Astrocyte (in vitro differentiated cells and primary cell): ENCODE data around the gene RASAL1. TPM values are rescaled to one million over a fixed set of nuclear protein-coding genes. Genes with fewer than 3 reads are reported as not detected.

ENCODE experiments used
- DNase-seq: peaks from one replicate; pipeline ENCODE4 v3.0.0-alpha.2; 2010; ENCODE audit warnings: low read depth
- FAIRE-seq: peaks from 2 replicates; lab custom pipeline; 2011; peaks lifted over from hg19 to GRCh38; lab: Jason Lieb, UNC
- H2AFZ ChIP-seq: 2 replicates; pipeline ENCODE4 v1.6.0; 2012; ENCODE audit warnings: low read depth, low read length, inconsistent platforms
- H3K27ac ChIP-seq: 2 replicates; pipeline ENCODE4 v1.5.1; 2011; ENCODE audit warnings: low read depth, low read length, inconsistent platforms
- H3K27me3 ChIP-seq: 2 replicates; pipeline ENCODE4 v1.6.0; 2011; ENCODE audit warnings: low read length, inconsistent platforms; ENCODE audit not compliant: insufficient read depth
- H3K36me3 ChIP-seq: 2 replicates; pipeline ENCODE4 v1.5.1; 2011; ENCODE audit warnings: low read length, inconsistent platforms; ENCODE audit not compliant: insufficient read depth
- H3K4me1 ChIP-seq: 2 replicates; pipeline ENCODE4 v1.5.1; 2011; ENCODE audit warnings: low read length, inconsistent platforms; ENCODE audit not compliant: insufficient read depth
- H3K4me2 ChIP-seq: 2 replicates; pipeline ENCODE4 v1.6.0; 2012; ENCODE audit warnings: low read length, inconsistent platforms
- H3K4me3 ChIP-seq: 2 replicates; pipeline ENCODE4 v1.5.1; 2011; ENCODE audit warnings: low read depth, mild to moderate bottlenecking, low read length, inconsistent platforms; ENCODE audit not compliant: insufficient read depth
- H3K79me2 ChIP-seq: 2 replicates; pipeline ENCODE4 v1.6.0; 2012; ENCODE audit warnings: mild to moderate bottlenecking, low read length, inconsistent platforms; ENCODE audit not compliant: insufficient read depth
- H3K9ac ChIP-seq: 2 replicates; pipeline ENCODE4 v1.6.0; 2012; ENCODE audit warnings: mild to moderate bottlenecking, low read length, inconsistent platforms
- H3K9me3 ChIP-seq: 2 replicates; pipeline ENCODE4 v1.5.1; 2012; ENCODE audit warnings: low read depth, mild to moderate bottlenecking, low read length, inconsistent platforms; ENCODE audit not compliant: insufficient read depth
- H4K20me1 ChIP-seq: 2 replicates; pipeline ENCODE4 v1.6.0; 2012; ENCODE audit warnings: low read length, inconsistent platforms; ENCODE audit not compliant: insufficient read depth
- H3K27ac Mint-ChIP-seq: one replicate; pipeline ENCODE4 v1.8.0; 2021; ENCODE audit warnings: mild to moderate bottlenecking, mixed read lengths; ENCODE audit not compliant: unreplicated experiment
- H3K27me3 Mint-ChIP-seq: one replicate; pipeline ENCODE4 v1.8.0; 2021; ENCODE audit warnings: low read depth, mixed read lengths; ENCODE audit not compliant: unreplicated experiment
- H3K36me3 Mint-ChIP-seq: one replicate; pipeline ENCODE4 v1.8.0; 2021; ENCODE audit warnings: low read depth, mixed read lengths; ENCODE audit not compliant: unreplicated experiment
- H3K4me1 Mint-ChIP-seq: one replicate; pipeline ENCODE4 v1.8.0; 2021; ENCODE audit warnings: low read depth, mixed read lengths; ENCODE audit not compliant: unreplicated experiment
- H3K4me3 Mint-ChIP-seq: one replicate; pipeline ENCODE4 v1.8.0; 2021; ENCODE audit warnings: mild to moderate bottlenecking, moderate library complexity, mixed read lengths; ENCODE audit not compliant: unreplicated experiment
- H3K9me3 Mint-ChIP-seq: one replicate; pipeline ENCODE4 v1.8.0; 2021; ENCODE audit warnings: mild to moderate bottlenecking, mixed read lengths; ENCODE audit not compliant: unreplicated experiment
- CTCF ChIP-seq: IDR thresholded peaks from 2 replicates; pipeline ENCODE4 v1.5.1; 2011; ENCODE audit warnings: low read depth, mild to moderate bottlenecking, inconsistent platforms, low read length, moderate library complexity; ENCODE audit not compliant: insufficient read depth
- EZH2 ChIP-seq: IDR thresholded peaks from 2 replicates; pipeline ENCODE4 v1.6.1; 2012; ENCODE audit warnings: mild to moderate bottlenecking, low read length, inconsistent platforms; ENCODE audit not compliant: insufficient read depth
- total RNA-seq: library from RNA; stranded (reverse); gene quantifications from 2 replicates; pipeline ENCODE4 v1.2.1, GENCODE V29; 2021

The RASAL1 gene
- total RNA-seq, 1 donor from 2014 or later: 0.48 TPM

GRCh38 chr12:113058553-113058952 lies 77.0 kb downstream of the RASAL1 start:
- no peak overlapping the region for H3K4me2 ChIP-seq
- no peaks in the 10 kb centered on the region for H3K36me3 ChIP-seq
- H2AFZ ChIP-seq: no peak overlapping the region
- peaks cover 49% of the 10 kb centered on the region for H3K27me3 ChIP-seq
- H3K9me3 ChIP-seq: no peaks in the 10 kb centered on the region
- Mint-ChIP-seq H3K4me3 (no peak overlapping the region), H3K36me3 (no peaks in the 10 kb centered on the region), H3K27me3 (peaks cover 35% of the 10 kb centered on the region), H3K9me3 (no peaks in the 10 kb centered on the region), H3K27ac (no peak overlapping the region), H3K4me1 (no peaks in the 10 kb centered on the region)
- H3K79me2 ChIP-seq: no peaks in the 10 kb centered on the region
- TF ChIP-seq EZH2 (no peak), CTCF (no peak)
- H3K27ac ChIP-seq: no peak overlapping the region
- DNase-seq (no peak), FAIRE-seq (no peak)
- H3K4me1 ChIP-seq: no peaks in the 10 kb centered on the region
- H4K20me1 ChIP-seq: peaks cover 4% of the 10 kb centered on the region
- no peak overlapping the region for H3K4me3 ChIP-seq
- H3K9ac ChIP-seq: no peak overlapping the region

GRCh38 chr12:113057565-113058485 lies 77.7 kb downstream of the RASAL1 start:
- DNase-seq: no peak
- Mint-ChIP-seq H3K36me3 (no peaks in the 10 kb centered on the region), H3K4me1 (no peaks in the 10 kb centered on the region), H3K27ac (no peak overlapping the region), H3K27me3 (peaks cover 38% of the 10 kb centered on the region), H3K4me3 (peak overlapping the region; percentile 52), H3K9me3 (no peaks in the 10 kb centered on the region)
- no peaks in the 10 kb centered on the region for H3K9me3 ChIP-seq
- no peak overlapping the region for H2AFZ ChIP-seq
- no peak overlapping the region for H3K9ac ChIP-seq
- FAIRE-seq: no peak
- no peak overlapping the region for H3K27ac ChIP-seq
- no peaks in the 10 kb centered on the region for H3K4me1 ChIP-seq
- peaks cover 4% of the 10 kb centered on the region for H4K20me1 ChIP-seq
- H3K79me2 ChIP-seq: no peaks in the 10 kb centered on the region
- H3K4me2 ChIP-seq: no peak overlapping the region
- no peaks in the 10 kb centered on the region for H3K36me3 ChIP-seq
- H3K27me3 ChIP-seq: peaks cover 52% of the 10 kb centered on the region
- H3K4me3 ChIP-seq: no peak overlapping the region
- TF ChIP-seq CTCF (no peak), EZH2 (peak; percentile 2)
